Measurements from ENCODE around the gene LIMD2.

The LIMD2 gene

DNA sequence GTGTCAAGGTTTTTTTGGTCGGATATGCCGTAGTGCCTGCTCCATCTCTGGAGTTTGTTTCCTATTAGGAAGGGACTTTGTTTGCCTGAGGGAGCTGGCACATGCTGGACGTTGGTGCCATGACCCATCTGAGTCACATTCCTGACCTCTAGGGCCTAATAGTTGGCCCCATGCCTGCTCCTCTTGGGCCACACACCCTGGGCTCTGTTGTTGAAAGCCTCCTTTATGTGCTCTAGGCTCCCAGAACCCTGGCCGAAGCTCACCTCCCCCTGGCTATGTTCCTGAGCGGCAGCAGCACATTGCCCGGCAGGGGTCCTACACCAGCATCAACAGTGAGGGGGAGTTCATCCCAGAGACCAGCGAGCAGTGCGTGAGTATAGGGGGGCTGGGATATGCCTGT, 18.4 kb downstream of the LIMD2 start:
- no peak for DNase-seq (ENCODE audit: low spot score)

DNA sequence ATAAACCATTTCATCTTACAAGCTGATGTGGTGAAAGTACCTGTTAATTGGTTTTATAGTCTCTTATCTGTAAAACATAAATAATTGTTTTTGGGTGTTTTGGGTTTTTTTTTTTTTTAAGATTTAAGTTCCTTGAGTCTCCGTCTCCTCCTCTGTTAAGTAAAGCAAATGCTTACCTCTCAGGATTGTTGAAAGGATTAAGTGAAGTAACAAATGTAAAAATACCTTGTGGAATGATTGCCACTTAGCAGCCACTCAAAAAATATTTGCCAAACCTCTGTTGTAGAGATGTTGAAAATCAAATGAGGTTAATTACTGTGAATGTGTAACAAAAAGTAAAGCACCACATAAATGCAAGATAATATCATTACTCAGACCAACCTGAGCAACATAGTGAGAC, 19.2 kb downstream of the LIMD2 start:
- DNase-seq (ENCODE audit: low spot score), result no peak

DNA sequence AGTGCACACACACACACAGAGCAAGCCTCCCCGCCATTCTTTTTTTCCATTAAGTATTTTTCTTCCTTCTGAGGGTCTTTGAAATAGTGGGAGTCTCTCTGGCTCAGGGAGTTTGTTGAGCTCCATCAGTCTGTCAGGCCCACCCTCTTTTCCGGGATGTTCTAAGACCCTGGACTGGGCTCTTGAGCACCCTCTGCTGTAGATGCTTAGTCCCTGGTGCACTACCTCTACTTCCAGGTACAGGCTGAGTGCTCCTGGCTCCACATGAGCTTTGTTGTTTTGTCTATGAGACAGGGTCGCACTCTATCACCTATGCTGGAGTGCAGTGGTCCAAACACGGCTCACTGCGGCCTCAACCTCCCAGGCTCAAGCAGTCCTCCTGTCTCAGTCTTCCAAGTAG, 20.7 kb downstream of the LIMD2 start:
- no peak for DNase-seq (ENCODE audit: low spot score)

DNA sequence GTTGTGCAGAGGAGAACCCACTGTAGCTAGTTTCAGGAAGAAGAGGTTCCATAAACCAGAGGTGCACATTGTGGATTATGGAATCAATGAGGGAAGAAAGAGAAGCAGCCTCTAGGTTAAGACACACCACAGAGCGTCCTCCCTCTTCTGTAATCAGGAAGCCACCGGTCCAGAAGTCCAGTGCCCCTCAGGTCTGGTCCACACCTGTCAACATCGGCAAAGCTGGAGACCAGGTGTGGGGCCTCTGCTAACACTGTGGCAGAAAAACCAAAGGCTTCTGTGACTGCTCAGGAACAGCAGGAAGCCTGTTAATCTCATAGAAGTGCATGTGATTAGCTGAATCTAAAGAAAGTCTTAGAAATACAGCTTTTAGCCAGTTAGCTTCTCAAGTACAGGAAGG, 23.3 kb downstream of the LIMD2 start:
- DNase-seq (ENCODE audit: low spot score), result no peak

DNA sequence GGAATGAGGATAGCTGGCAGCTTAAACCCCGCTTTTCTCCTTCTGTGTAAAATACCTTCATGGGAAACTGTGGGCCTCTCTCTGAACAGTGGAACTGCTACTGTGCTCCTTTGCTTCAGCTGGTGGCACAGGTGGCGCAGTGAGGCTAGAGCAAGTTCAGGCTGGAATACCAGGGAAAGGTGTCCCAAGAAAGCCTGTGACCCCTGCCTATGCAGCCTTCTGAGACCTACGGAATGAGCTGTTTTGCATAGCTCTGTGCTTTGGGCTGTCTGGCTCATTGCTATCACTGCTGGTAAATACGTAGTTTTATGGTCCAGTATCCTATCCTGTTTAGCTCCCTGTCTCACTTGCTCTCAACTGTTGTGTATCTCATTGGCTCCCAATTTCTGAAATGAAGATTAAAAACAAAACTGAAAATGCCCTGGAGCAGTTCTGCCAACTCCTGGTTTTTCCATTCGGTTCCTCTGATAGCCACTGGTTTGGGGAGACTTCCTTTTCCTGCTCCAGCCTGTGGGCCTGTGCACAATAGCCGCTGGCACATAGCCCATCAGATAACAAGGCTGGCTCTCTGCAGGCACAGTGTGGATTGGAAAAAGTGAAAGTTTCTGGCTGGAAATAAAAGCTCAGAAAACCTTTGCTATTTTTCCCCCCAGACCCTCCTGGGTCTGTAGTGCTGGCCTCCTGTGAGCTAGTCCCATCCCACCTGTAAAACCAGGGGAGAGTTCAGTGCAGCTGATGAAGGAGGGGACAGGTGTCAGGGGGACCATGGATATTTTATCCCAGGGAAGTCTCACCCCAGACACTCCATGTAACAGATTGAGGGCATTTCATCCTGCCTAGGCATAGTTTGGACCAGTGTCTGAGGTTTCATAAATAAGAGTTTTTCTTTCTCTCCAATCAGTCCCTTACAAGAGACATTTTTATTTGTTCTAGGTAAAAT, 24.0 kb downstream of the LIMD2 start:
- DNase-seq (ENCODE audit: low spot score), result peak; percentile 76

DNA sequence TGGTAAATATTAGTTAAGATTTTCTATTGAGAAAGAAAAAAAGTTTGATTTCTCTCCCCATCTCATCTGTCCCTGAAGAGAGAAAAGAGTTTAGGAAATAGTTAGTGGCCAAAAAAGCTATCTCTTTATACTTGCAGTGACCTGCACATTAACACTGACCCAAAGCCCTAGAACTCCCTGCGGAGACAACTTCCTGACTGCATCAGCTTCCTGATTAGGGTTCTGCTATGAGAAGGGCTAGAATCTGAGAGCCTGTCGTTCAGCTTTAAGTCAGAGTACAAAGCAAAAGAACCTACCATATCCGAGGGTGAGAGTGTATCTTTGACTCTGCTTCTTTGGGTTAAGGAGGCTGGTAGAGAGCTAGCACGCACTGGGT, 24.7 kb downstream of the LIMD2 start:
- DNase-seq (ENCODE audit: low spot score), result no peak

DNA sequence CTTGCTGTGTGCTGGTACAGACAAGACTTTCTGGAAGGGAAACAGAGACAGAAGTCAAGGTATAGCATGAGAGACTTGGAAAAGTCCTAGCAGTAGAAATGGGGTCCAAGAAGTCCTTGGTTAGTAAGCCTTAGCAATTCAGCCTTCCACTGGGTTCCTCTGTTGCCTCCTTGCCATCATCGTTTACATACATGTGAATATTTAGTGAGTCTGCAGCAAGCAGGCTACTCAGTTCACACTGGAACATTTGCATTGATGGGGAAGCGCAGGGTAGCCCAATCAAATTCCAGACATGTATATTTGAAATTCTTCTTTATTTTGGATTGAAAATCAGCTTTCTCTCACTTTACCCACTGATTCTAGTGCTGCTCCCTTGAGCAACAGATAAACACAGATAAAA, 27.1 kb downstream of the LIMD2 start:
- no peak for DNase-seq (ENCODE audit: low spot score)

DNA sequence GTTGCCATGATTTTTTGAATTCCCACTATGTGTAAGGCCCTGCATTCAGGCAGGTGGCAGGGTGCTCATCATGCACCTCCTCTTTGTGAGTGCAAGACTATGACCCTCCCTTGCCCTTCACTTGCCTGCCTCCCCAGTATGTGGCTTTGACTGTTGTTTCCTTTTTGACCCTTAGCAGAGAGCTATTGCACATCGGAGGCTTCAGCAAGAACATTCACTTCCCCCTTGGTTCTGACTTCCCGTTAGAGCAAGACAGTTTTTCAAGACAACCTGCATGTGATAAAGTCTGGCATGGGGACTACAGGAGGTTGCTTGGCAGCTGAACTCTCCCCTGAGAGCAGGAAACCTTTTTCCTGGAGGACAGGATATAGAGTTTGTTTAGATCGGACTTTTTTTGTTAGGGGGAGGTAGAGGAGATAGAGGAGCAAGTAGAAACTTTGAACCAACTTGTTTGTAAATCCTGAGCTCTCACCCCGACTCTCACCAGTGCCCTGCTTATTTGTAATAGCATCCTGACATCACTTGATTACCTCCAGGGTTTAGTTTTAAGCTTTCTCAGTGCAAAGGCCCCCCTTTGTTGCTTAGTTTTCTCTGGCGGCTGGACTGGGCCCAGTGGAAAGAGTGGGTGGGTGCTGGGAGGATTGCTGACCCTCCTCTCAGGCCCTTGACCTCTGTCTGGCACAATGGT, 34.3 kb downstream of the LIMD2 start:
- no peak for DNase-seq (ENCODE audit: low spot score)

DNA sequence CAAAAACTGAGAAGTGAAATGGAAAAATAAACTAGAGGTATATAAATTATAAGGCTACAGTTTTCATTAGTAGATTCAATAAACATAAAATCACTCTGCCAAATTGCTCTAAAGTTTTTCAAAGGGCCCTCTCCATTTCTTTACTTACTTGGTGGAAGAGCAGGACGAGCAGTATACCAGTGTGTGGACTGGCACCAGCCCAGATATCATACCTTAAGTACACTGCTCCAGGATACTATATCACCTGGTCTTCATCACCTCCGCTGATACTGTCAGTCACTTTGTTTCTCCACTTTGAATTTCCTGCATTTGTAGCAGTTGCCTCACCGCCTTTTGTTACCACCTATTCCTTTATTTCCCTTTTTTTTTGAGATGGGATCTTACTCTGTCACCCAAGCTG, 40.1 kb downstream of the LIMD2 start:
- no peak for DNase-seq (ENCODE audit: low spot score)

DNA sequence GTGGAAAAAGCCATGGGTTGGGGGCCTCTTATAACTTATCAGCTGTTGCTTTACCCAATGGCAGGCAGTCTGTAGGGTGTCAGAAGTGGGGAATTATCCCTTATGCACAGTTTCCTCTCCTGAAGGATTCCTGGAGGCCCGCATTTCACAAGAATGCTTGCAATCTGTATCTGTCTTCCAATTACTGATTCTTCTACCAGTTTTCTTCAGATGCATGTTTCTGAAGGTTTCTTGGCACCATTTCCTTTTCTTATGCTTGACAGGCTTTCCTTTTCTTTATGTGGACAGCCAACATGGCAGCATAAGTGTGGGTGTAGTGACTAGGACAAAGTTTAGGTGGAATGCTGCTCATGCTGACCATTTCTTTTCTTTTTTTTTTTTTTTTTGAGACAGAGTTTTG, 41.6 kb downstream of the LIMD2 start:
- no peak for DNase-seq (ENCODE audit: low spot score)

DNA sequence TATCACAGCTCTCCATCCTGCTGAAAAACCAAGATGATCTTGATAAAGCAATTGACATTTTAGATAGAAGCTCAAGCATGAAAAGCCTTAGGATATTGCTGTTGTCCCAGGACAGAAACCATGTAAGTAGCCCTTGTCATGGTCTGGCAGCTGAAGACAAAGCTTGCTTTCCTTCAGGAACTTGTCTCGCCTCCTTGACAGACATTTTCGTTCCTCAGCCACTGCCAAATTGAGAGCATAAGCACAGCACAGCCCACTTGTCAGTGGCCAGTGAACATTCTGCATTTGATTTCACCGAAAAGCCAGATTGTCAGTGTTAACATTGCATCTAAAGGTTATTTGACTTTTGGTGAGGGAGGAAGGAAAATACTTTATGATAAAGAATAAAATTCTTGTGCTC, 42.1 kb downstream of the LIMD2 start:
- no peak for DNase-seq (ENCODE audit: low spot score)

DNA sequence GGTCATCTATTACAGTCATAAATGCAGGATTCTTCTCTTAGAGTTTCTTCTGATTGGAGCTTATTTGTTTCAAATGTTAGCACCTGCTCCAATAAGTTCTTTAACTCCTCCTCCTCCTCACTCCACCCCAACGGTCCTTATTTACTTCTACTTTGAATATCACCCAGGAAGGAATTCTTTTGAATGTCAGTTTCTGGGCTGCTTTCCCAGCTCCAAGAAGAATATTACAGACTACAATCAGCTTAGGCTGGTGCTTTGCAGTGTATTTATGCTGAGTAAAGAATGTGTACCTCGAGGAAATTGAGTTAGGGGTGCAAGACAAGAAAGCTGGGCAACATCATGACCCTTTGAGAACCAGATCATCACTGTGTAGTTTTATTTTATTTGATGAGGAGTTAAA, 46.9 kb downstream of the LIMD2 start:
- no peak for DNase-seq (ENCODE audit: low spot score)

DNA sequence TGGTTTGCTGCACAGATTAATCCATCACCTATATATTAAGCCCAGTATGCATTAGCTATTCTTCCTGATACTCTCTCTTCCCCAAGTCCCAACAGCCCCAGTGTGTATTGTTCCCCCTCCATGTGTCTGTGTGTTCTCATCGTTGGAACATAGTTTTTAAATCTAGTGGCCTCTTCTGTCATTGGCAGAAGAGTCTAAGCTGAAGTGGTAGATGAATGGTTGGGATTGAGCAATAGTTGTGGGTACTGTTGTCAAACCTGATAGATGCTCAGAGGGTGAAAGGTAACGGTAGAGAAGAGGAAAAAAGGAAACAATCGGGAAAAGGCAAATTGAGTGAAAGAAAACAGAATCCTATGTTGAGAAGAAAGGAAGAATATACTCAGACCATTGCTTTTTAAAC, 47.8 kb downstream of the LIMD2 start:
- no peak for DNase-seq (ENCODE audit: low spot score)

DNA sequence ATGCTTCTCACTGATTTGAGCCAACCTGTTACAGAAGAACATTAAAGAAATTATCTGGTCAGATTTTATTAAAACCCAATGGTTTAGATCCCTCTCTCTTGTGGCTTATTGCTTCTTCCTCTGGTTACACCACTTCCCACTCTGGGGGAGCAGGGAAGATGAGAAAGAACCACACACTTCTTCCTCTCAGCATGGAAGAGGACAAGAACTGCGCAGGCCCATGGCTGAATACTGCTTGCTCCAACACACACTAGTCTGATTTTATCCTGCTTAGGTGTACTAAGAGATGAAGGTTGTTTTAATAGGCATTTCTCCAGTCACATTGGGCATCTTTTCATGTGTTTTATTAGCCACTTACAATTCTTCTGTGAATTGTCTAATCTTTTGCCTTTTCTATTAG, 50.1 kb downstream of the LIMD2 start:
- DNase-seq (ENCODE audit: low spot score), result no peak

DNA sequence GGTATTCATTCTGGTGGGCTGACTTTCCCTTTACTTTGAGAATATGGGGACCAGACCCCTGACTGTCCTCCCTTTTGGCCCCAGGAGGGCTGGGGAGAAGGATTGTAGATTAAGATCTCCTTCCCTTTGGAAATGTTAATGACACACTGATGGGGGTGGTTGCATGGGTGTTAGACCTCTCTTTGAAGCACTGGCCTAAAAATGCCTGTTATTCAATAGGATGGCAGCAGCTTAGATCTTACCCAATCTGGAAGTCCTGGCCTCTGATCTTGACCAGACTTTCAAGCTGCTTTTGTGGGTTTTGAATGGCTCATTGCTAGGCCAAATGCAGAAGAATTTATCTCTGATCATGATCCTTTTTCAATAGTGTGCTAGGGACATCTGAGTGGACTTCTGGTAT, 52.0 kb downstream of the LIMD2 start:
- DNase-seq (ENCODE audit: low spot score), result no peak

DNA sequence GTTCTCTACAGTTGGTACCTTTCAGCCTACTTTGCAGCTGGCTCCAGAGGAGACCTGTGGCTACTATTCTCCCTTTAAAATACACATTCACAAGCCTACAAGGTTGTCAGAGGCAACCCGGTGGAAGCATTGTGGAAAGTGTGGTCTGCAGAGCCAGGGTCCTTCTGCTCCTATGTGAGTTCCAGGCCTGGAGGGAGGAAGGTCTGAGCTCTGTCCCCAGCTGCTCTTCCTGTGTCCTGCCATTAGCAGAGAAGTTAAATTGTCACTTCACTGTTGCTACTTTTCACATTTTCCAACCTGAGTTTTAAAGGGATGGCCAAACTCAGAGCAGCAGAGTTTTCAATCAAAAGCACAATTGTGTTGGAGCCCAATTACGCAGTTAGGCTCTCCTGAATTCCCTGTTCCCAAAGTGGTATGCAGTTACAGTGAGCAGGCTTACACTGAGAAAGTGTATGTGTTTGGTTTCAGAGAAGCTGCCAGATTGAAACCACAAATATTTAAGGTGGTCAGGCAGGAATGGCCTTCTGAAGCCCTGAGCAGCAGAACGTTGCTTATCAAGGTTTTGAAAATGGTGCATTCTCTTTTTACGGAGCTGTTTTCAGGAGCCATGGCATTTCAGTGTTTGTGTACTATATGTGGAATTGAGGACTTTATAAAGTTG, 52.7 kb downstream of the LIMD2 start:
- DNase-seq (ENCODE audit: low spot score), result peak; percentile 48

DNA sequence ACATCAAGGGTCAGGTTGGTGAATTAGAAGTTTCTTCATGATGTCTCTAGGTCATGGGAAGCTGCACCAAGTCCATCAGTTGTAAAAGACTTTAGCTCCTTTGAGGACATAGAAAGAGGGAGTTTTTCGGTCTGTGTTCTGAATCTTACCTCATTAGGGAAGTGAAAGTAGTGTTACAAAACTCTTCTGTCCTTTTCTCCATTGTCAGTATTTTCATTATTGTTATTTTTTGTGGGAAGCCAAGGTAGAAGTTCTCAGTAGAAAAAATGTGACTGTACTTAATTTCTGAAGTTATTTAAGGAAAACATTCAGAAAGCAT, 53.5 kb downstream of the LIMD2 start:
- DNase-seq (ENCODE audit: low spot score), result no peak
